ENCODE results near the gene PPARD. TPM values are rescaled to one million over a fixed set of nuclear protein-coding genes. Genes with fewer than 3 reads are reported as not detected.

PPARD gene
- polyA plus RNA-seq = 0.11 and 0.28 TPM in 2 replicates

DNA sequence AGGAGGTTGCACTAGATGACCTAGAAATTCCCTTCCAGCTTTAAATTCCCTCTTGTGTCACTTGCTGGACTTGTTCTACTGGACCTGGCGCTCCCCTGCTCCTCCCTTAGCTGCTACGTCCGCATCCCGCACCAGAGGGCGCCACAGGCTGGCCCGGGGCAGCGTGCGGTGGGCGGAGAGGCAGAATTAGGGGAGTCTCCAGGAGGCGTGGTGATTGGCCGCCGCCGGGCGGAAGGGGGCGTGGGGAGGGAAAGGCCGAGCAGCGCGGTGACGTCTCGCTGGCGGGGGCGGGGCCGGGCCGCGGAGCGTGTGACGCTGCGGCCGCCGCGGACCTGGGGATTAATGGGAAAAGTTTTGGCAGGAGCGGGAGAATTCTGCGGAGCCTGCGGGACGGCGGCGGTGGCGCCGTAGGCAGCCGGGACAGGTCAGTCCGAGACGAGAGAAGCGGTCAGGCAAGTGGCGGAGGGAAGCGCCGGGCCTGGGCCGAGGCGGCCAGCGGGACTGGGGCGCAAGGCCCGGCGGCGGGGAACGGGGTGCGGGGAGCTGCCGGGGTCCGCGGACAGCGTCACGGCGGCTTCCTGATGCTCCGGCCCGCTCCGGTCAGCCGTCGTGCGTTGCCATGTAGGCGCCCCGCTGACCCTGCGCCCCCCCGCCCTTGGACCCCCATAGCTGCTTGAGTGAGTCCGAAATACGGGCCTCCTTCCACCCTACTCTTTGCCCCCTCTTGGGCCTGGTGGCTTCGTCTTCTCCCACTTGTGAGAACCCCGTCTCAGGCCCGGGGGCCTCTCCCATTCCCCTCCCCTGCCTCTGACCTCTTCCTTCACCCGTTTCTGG is at the start of gene PPARD:
Gene PPARD, plus strand, starts transcription at position 301 of the 834 bp plus-strand sequence. CDS start 68,530 bp downstream, outside the sequence.

GRCh38 chr6:35297601-35298481 is 44.5 kb upstream of the PPARD start, which contains the start of gene DEF6:
TSS of gene DEF6 (plus strand) at chr6:35297818. CDS start at chr6:35297857, 39 bp downstream.

DNA sequence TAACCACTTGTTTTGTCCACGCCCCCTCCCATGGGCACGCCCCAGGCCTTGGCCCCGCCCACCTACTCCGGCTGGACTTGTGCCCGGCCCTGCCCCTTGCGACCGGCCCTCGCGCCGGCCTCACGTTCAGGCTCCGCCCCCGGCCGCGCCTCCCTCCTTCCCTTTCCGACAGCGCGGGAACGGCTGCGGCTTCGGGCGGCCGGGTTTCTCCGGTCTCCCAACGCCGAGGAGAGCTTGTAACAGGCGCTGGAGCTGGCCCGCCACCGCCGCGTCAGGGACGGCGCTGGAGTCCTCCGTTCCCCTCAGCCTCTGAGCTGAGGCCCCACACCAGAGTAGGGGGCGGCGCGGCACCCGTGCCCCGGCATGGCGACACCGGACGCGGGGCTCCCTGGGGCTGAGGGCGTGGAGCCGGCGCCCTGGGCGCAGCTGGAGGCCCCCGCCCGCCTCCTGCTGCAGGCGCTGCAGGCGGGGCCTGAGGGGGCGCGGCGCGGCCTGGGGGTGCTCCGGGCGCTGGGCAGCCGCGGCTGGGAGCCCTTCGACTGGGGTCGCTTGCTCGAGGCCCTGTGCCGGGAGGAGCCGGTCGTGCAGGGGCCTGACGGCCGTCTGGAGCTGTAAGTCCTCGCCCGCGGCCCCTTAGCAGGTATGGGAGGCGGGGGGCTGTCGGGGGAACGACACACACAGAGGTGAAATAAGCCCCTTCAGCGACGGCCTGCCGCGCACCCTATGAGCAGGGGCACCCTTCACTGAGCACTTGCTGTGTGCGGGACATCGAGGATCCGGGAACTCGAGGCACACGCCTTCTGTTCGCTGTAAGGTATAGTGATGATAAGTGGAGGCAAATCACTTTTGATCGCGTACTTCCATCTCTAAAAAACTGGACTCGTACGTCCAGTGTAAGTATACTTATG is 110.1 kb downstream of the PPARD start, which contains the start of gene FANCE:
Gene FANCE, plus strand, starts transcription at position 156 of the 908 bp plus-strand sequence. Its CDS starts 208 bp downstream, at position 364.

GRCh38 chr6:35468181-35468979 is 126.0 kb downstream of the PPARD start, which contains the start of gene RPL10A:
TSS of gene RPL10A (plus strand) at chr6:35468401. CDS start at chr6:35468435, 34 bp downstream.

Other genes starting within 250 kb of the PPARD start
- 0.94 TPM in 1 of 2 replicates, not detected in the other for gene TCP11, start 201.2 kb upstream of the PPARD start, polyA plus RNA-seq
- gene SCUBE3, start 128.6 kb upstream of the PPARD start, polyA plus RNA-seq = 1.6 and 2.1 TPM in 2 replicates
- 2.1 and 3.1 TPM in 2 replicates for gene ZNF76, start 82.8 kb upstream of the PPARD start, polyA plus RNA-seq
- gene DEF6, start 44.7 kb upstream of the PPARD start, polyA plus RNA-seq = 0.66 and 2.3 TPM in 2 replicates
- gene FANCE, start 109.8 kb downstream of the PPARD start, polyA plus RNA-seq = not detected in 2 replicates
- 445 and 454 TPM in 2 replicates for gene RPL10A, start 125.8 kb downstream of the PPARD start, polyA plus RNA-seq
- gene TEAD3, start 154.5 kb downstream of the PPARD start, polyA plus RNA-seq = 0.19 and 0.31 TPM in 2 replicates
- gene TULP1, start 170.3 kb downstream of the PPARD start, polyA plus RNA-seq = not detected in 2 replicates

Measured in Purkinje cell (primary cell).